Esophagus (tissue), 2 donors: ENCODE data around the gene MATK. TPM values are rescaled to one million over a fixed set of nuclear protein-coding genes. Genes with fewer than 3 reads are reported as not detected.
A peak's percentile ranks its signal among the peaks of the same experiment; 100 is the strongest.
"Not testable (repeated sequence)": the region's sequence is repeated elsewhere in the genome, so short reads cannot be mapped to it uniquely, and the experiment has no call there.

Source experiments
- H3K27ac ChIP-seq, 2 donors: one replicate each; pipeline ENCODE4 v1.5.1; 2013; ENCODE audit warnings: low read depth in 2 of 2, mild to moderate bottlenecking in 2 of 2, inconsistent platforms in 1 of 2, low read length in 1 of 2, moderate library complexity in 1 of 2
- H3K27me3 ChIP-seq, 2 donors: one replicate each; pipeline ENCODE4 v1.6.1; 2013; ENCODE audit warnings: low read length in 2 of 2, control low read depth in 1 of 2, mild to moderate bottlenecking in 1 of 2; ENCODE audit not compliant: insufficient read depth in 2 of 2, control insufficient read depth in 1 of 2
- H3K36me3 ChIP-seq, 2 donors: one replicate each; pipeline ENCODE4 v1.6.1; 2013; ENCODE audit warnings: low read length in 1 of 2; ENCODE audit not compliant: control insufficient read depth in 2 of 2, insufficient read depth in 2 of 2
- H3K4me1 ChIP-seq, 2 donors: one replicate each; pipeline ENCODE4 v1.6.1; 2013; ENCODE audit warnings: low read length in 1 of 2; ENCODE audit not compliant: control insufficient read depth in 2 of 2, insufficient read depth in 2 of 2
- H3K4me3 ChIP-seq, 2 donors: one replicate each; pipeline ENCODE4 v1.5.1; 2013; ENCODE audit warnings: low read length in 2 of 2, mild to moderate bottlenecking in 2 of 2, low read depth in 1 of 2, moderate library complexity in 1 of 2
- H3K9me3 ChIP-seq, 2 donors: one replicate each; pipeline ENCODE4 v1.6.1; 2013; ENCODE audit warnings: mild to moderate bottlenecking in 2 of 2, low read depth in 1 of 2, low read length in 1 of 2, moderate library complexity in 1 of 2; ENCODE audit not compliant: control insufficient read depth in 2 of 2, insufficient read depth in 1 of 2
- WGBS, 2 donors: extraction: QIAGEN DNeasy Blood & Tissue Kit; methylation state at CpG; one replicate each; pipeline ENCODE4 v1.1.7; 2013; 5-methylcytosine and 5-hydroxymethylcytosine counted together
- polyA plus RNA-seq, 2 donors: library from polyadenylated mRNA; stranded (reverse); fragments of 200-250 nt; gene quantifications; one replicate each; pipeline ENCODE4 v1.2.3, GENCODE V29; 2013
- donor health status: healthy with polysubstance abuse.
- donor health status: Bipolar disorder and iron deficiency.

The MATK gene
- polyA plus RNA-seq, 2 donors = 2.4 to 2.6 TPM

- H3K4me1 ChIP-seq = no peaks in the 10 kb centered on the region
- H3K36me3 ChIP-seq = peaks cover 14 to 30% of the 10 kb centered on the region in 2 donors
- H3K4me3 ChIP-seq = no peak overlapping the region
- H3K9me3 ChIP-seq = no peaks in the 10 kb centered on the region
- H3K27ac ChIP-seq = no peak overlapping the region
- 79 to 87% methylated on average over 6 to 7 of the region's 7 CpGs for WGBS, 2 donors
- no peaks in the 10 kb centered on the region for H3K27me3 ChIP-seq
These were observed 19.7 kb downstream of the MATK start for GRCh38 chr19:3766520-3766919.

- 96% methylated on average over 5 of the region's 5 CpGs for WGBS, 2 donors
- H3K27ac ChIP-seq, H3K9me3 ChIP-seq, H3K4me1 ChIP-seq, H3K4me3 ChIP-seq, H3K27me3 ChIP-seq: not testable (repeated sequence)
- peaks cover 14 to 30% of the 10 kb centered on the region in 2 donors for H3K36me3 ChIP-seq
These were observed 20.4 kb downstream of the MATK start for GRCh38 chr19:3765757-3766156.

DNA sequence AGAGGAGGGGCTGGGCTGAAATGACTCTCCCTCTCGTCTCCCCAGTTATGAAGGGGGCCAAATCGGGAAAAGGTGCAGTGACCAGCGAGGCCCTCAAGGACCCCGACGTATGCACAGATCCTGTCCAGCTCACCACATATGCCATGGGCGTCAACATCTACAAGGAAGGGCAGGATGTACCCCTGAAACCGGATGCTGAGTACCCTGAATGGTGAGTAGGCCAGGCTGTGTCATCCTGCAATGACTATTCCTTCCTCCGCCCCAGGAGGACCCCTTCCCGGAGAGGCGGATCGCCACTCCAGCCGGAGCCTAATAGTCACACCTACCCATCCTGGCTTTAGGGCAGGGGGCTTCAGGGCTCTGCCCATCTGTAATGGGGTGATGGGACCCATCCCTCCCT lies 21.1 kb downstream of the MATK start:
- Histone ChIP-seq H3K27ac (no peak overlapping the region), H3K36me3 (peaks cover 14 to 30% of the 10 kb centered on the region in 2 donors), H3K9me3 (no peaks in the 10 kb centered on the region), H3K27me3 (no peaks in the 10 kb centered on the region), H3K4me3 (no peak overlapping the region), H3K4me1 (peaks cover 0 to 2% of the 10 kb centered on the region in 2 donors)
- WGBS, 2 donors = 92 to 95% methylated on average over 12 of the region's 12 CpGs

DNA sequence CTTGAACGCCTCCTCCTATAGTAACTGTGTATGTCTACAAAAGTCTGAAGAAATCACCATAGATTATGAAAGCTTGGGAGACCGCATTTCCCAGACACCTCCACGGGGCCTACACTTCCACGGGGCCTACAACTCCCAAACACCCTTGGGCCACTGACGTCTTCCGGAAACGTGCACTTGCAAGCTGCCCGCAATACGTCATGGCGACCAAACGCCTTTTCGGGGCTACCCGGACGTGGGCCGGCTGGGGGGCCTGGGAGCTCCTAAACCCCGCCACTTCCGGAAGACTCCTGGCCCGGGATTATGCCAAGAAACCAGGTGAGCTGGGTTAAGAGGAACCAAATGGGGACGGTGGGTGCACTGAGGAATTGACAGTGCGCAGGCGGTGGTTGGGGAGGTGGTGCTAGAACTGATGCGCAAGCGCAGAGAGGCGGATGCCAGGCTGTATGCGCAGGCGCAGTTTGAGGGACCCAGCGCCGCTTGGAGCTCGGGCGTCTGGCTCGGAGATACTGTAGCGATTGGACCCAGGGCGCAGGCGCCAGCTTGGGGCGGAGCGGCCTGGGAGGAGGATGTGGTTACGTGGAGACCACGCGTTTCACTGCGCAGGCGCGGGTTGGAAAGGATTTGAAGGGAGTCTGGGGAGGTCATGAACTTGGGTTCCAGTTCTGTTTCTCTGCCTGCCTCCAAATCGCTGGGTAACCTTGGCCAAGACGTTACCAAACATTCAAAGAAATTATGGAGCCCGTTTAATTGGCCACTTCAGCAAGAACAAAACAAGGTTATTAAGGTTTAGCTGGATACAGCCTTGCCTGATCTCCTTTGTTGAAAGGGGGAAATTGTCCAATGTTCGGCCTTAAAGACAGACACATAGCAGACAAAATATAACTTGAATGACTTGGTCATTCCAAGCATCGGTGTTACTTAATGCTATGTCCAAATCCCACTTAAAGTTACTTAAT lies 23.4 kb downstream of the MATK start, which contains the start of gene MRPL54:
Gene MRPL54 (plus strand): TSS at position 182 of the 959 bp plus-strand sequence. CDS start 19 bp downstream, at position 201.
- WGBS, 2 donors = 2 to 3% methylated on average over 47 of the region's 47 CpGs
- peaks cover 0 to 11% of the 10 kb centered on the region in 2 donors for H3K4me1 ChIP-seq
- H3K27ac ChIP-seq = peak within 1 kb of the TSS; percentile 99 to 100
- peak within 1 kb of the TSS; percentile 90 to 93 for H3K4me3 ChIP-seq
- H3K27me3 ChIP-seq = no peaks in the 10 kb centered on the region
- peaks cover 13 to 28% of the 10 kb centered on the region in 2 donors for H3K36me3 ChIP-seq
- H3K9me3 ChIP-seq = no peaks in the 10 kb centered on the region

DNA sequence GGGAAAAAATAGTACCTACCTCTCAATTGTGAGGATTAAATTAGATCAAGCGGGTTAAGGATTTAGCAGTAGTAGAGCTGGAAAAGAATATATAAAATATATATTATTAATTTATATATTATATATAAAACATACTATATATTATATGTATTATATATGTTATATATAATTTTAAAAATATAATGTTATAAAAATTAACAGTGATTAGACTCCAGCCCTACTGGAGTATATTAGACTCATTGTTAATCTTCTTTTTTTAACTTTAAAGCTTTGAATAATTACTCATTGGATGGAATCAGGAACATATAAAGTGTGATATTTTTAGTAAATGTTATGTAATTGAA lies 24.1 kb downstream of the MATK start:
- peak overlapping the region; percentile 83 to 100 for H3K27ac ChIP-seq
- H3K4me1 ChIP-seq = peaks cover 0 to 11% of the 10 kb centered on the region in 2 donors
- no peak overlapping the region for H3K4me3 ChIP-seq
- H3K36me3 ChIP-seq = peaks cover 6 to 22% of the 10 kb centered on the region in 2 donors
- H3K27me3 ChIP-seq = no peaks in the 10 kb centered on the region
- 44 to 62% methylated on average over 1 of the region's 1 CpG for WGBS, 2 donors
- no peaks in the 10 kb centered on the region for H3K9me3 ChIP-seq

- Histone ChIP-seq H3K36me3 (peaks cover 1 to 16% of the 10 kb centered on the region in 2 donors), H3K9me3 (no peaks in the 10 kb centered on the region), H3K27me3 (no peaks in the 10 kb centered on the region), H3K4me3 (peak within 1 kb of the TSS; percentile 90 to 93), H3K27ac (peak within 1 kb of the TSS; percentile 99 to 100), H3K4me1 (peaks cover 0 to 11% of the 10 kb centered on the region in 2 donors)
- 2 to 4% methylated on average over 45 of the region's 45 CpGs for WGBS, 2 donors
These were observed 24.6 kb downstream of the MATK start, which contains the start of gene APBA3 for GRCh38 chr19:3761382-3762129. Gene APBA3 (minus strand): TSS chr19:3761692. CDS start chr19:3760264, 1,428 bp downstream.

DNA sequence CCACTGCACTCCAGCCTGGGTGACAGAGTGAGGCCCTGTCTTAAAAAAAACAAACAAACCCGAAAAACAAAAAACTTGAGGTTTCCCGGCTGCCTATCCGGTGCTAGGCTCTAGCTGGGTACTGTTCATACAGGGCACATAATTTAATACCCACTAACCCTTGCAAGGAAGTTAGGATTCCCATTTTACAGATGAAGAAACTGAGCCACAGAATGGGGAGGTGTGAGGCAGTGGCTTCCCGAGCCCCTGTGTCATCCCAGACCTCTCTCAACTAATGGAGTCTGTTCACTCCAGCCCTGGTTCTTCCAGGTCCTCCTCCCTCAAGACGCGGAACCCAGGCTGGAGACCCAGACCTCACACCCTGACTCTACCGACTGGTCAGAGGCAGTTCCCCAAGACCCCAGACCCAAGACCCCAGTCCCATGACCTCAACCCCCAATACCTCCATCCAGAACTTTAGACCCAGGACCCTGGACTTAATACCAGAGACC lies 25.3 kb downstream of the MATK start:
- Histone ChIP-seq H3K4me1 (peaks cover 0 to 11% of the 10 kb centered on the region in 2 donors), H3K27me3 (no peaks in the 10 kb centered on the region), H3K9me3 (no peaks in the 10 kb centered on the region), H3K4me3 (peak overlapping the region; percentile 90 to 93), H3K27ac (peak overlapping the region; percentile 48 to 83), H3K36me3 (peaks cover 0 to 14% of the 10 kb centered on the region in 2 donors)
- 20 to 24% methylated on average over 7 of the region's 7 CpGs for WGBS, 2 donors

GRCh38 chr19:3759482-3760254 lies 26.5 kb downstream of the MATK start:
- 75 to 77% methylated on average over 19 of the region's 19 CpGs for WGBS, 2 donors
- H3K36me3 ChIP-seq = peaks cover 0 to 10% of the 10 kb centered on the region in 2 donors
- no peaks in the 10 kb centered on the region for H3K27me3 ChIP-seq
- H3K4me3 ChIP-seq = no peak overlapping the region
- no peaks in the 10 kb centered on the region for H3K9me3 ChIP-seq
- no peak overlapping the region for H3K27ac ChIP-seq
- H3K4me1 ChIP-seq = peaks cover 0 to 11% of the 10 kb centered on the region in 2 donors

GRCh38 chr19:3758297-3758696 lies 27.9 kb downstream of the MATK start:
- H3K4me3 ChIP-seq = not testable (repeated sequence)

More at GRCh38 chr19:3758297-3758696, 27.9 kb downstream of the MATK start:
- peaks cover 0 to 11% of the 10 kb centered on the region in 2 donors for H3K4me1 ChIP-seq
- not testable (repeated sequence) for H3K27me3 ChIP-seq, H3K9me3 ChIP-seq, H3K27ac ChIP-seq
- peaks cover 2 to 16% of the 10 kb centered on the region in 2 donors for H3K36me3 ChIP-seq
- 96 to 98% methylated on average over 13 of the region's 13 CpGs for WGBS, 2 donors
